SU-DHL-6 (cell line): Measurements from ENCODE around the gene LGALS9.

ENCODE experiments used
- CTCF ChIP-seq: fragments of 200-600 bp; sonication (generic); IDR thresholded peaks from one replicate; pipeline ENCODE4 v1.5.1; 2017; ENCODE audit warnings: antibody characterized with exemption, mild to moderate bottlenecking, low read length, moderate library complexity; ENCODE audit not compliant: insufficient read depth, poor library complexity, severe bottlenecking
- EZH2phosphoT487 ChIP-seq: fragments of 200-600 bp; sonication (generic), shearing (Covaris generic); conservative IDR thresholded peaks from 2 replicates; pipeline ENCODE4 v1.6.1; 2018; ENCODE audit warnings: mild to moderate bottlenecking, antibody characterized with exemption, low read length, moderate library complexity, mixed read lengths

- TF ChIP-seq CTCF (no peak), EZH2phosphoT487 (no peak)
Observed at GRCh38 chr17:27628376-27628775, 2.6 kb upstream of the LGALS9 start.
